Islet precursor cell (in vitro differentiated cells): ENCODE results near the gene WASL.
"Not testable (repeated sequence)": the region's sequence is repeated elsewhere in the genome, so short reads cannot be mapped to it uniquely, and the experiment has no call there.

Experiments
- DNase-seq: peaks from one replicate; pipeline ENCODE4 v3.0.0-alpha.2; 2018

WASL gene

DNA sequence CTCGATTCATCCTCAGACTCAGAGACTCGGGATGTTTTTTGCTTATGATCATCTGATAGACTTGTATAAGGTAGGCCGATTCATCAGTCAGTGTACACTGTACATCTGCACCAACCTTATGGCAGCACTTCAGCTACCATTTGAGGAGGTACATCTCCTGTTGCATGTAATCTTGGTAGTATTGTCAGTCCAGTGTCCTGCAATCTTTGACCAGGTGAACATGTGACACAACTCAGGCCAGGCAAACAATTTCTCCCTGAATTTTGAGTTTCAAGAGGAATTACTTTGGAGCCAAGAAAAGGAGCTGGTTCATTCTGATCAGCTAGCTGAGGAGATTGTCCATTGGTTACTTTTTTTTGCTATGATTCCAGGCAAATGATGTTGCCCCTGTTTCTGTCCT is 19.7 kb upstream of the WASL start:
- no peak for DNase-seq

GRCh38 chr7:123763191-123763661 is 14.4 kb upstream of the WASL start:
- no peak for DNase-seq

GRCh38 chr7:123761729-123762128 is 12.9 kb upstream of the WASL start:
- DNase-seq, result no peak

GRCh38 chr7:123757095-123757494 is 8.3 kb upstream of the WASL start:
- no peak for DNase-seq

DNA sequence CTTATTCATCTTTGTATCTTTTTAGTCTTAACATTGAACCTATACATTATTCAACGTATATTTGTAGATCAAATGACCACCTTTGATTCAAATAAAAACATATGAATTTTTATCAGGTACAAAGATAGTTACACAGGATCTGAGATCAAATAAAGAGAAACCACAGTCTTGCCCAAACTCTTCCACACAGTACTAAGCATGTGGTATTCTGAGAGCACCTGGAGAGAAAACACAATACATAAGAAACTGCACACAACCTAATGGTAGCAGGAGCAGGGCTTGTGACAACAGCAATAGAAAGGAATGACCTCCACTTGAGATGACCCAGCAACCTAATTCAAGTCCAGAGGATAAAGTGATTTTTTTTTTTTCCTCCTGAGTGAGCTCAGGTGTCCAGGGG is 6.5 kb upstream of the WASL start:
- DNase-seq, result no peak

DNA sequence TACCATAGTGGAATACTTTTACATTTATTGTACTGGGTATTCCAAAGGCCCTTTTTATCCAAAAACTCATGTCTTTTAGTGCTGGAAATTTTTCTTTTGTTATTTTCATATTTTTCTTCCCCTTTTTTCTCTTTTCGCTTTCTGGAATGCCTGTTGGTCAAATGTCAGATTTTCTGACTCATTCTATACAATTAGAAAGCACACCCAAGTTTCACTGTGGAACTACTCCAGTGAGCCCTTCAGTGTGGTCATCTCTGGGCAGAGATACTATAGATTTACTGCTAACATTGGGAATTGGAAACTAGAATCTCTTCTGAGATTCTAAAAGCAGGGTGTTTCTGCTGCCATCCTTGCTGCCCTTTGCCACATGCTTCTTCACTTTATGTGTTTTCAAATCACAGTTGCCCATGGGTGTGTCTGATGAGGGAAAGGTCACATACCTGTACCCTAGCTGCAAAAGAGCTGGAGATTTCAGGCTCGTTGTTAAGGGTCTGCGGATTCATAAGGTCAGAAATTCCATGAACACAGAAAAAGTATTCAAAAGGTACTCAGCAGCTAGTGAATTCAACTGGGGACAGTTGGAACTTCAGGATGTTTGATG is 5.6 kb upstream of the WASL start:
- DNase-seq, result no peak

DNA sequence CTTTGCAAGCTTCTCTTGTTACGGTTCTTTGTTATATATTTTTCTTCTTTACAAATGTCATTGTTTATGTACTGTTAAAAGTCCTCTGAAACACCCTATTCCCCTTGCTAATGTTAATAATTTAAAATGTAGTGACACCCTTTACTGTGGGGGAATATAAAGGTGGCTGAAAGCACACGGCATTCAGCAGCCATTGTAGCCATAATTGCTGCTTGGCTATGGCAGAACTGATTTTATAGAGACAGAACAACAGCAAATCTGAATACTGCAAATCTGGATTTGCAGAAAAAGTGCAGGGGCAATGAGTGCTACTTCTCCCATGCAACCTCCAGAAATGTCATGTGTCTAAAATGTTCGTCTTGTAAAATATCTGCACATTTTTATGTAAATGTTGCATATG is 3.7 kb upstream of the WASL start:
- no peak for DNase-seq

- DNase-seq, result no peak
Observed at GRCh38 chr7:123751821-123752220, 3.0 kb upstream of the WASL start.

DNA sequence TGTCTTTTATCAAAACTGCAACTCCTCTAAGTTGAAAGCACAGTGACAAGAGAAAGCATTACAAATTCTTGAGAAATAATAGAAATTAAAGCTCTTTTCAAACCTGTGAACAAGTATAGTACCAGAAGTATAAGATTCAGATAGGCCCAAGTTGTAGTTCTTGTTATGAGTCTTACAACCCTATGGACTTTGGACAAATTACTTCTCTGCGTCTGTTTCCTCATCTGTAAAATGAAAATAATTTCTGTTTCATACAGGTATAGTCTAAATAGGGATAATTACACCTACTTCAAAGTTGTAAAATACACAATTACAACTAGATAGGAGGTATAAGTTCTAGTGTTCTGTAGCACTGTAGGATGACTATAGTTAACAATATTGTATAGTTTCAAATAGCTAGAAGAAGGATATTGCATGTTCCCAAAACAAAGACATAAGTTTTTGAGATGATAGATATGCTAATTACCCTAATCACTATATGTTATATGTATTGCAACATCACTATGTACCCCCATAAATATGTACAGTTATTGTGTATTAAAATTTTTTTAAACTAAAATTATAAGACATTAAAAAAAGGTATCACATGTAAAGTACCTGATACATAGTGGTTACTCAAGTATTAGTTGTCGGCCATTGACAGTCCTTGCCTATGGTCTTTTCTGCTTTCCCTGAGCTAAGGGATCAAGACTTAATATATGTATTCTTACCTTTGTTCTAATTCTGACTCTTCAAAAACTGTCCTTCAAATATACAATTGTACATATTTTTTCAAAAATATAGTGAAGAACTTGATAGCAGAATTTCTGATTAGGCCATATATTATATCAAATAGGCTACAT is 1.8 kb upstream of the WASL start:
- DNase-seq, result no peak

- no peak for DNase-seq
Observed at GRCh38 chr7:123749537-123749857, 694 bp upstream of the WASL start.

DNA sequence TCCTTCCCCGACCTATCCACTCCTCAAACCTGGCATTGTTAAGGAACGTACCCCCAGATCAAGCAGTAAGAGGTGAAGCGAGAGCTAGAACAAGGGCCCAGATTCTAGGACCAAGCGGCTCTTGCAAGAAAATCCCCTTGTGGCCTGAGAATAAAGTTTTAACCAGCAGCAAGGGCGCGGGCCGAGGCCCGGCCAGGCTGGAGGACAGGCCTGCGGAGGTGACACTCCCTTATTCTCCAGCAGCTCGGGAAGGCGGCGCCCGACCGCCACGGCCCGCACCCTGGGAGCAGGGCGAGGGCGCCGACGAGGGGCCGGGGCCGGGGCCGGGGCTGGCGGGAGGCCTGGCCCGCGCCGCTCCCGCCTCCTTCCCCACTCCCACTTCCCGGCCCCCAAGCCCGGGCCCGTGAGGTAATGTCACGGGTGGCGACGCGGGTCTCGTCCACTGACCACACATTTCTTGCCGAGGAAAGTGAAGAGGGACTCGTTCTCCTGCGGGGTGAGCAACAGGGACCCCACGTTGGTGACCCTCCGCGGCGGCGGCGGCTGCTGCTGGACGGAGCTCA is 551 bp downstream of the WASL start:
- peak; percentile 74 for DNase-seq

DNA sequence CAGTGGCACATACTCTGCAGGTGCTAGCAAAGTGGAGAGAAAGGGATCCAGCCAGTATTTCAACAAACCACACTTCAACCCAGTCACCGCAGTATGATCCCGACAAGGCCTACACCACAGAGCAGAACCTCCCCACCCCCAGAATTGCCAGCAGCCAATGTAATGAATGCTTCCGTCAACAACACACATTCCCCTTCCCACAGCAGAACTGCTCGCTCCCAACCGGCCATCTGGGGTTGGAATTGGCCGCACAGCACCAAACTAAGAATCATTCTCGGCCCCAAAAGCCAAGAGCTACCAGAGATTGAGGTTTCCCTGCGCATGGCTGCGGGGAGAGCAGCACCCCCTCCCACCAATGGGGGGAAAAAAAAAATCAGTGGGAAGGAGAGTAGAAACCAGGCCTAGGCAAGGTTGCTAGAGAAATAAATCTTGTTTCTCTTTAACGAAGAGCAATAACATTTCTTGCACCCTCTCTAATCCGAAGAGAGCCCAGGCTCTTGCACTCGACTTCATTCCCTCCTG is 1.1 kb downstream of the WASL start:
- DNase-seq, result peak; percentile 95

DNA sequence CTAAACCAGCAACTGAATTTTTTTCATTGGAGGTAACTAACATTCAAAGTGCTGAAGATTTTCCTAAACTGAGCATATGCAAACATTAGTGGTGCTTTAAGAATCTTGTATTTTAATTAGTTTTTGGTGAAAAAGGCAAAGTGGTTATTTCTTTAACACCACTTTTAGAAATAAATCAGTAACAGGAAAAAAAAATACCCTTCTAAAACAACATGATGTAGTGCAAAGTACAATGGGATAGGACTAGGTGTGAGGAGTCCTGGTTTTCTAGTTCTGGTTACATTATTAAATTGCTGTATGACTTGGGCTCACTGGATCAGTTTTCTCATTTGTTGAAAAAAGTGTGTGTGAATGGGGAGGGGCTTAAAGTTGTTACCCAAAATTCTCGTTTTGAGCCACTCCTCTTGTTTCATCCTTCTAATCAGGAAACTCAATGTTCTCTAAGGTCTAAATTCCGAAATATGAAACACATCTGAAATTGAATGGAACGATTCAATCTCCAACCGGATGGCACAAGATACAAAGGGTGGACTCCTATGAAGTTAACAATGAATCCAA is 1.8 kb downstream of the WASL start:
- DNase-seq, result no peak

DNA sequence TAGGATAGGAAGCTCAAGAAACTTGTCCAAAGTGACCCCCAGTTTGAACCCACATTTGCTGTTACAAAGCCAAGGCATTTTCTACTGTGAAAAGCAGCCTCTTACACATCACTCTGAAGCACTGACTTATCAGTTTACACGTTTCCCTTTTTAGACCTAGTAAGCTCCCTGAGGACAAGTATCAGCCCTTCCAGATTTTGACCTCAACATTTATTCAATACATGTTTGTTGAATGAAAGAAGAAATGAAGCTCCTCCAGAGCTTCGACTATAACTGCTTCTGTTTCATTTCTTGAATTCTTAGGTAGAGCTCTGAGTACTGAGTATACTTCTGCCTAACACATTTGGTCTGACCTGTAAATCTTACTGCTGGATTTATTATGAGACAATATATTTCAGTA is 2.7 kb downstream of the WASL start:
- DNase-seq, result no peak

DNA sequence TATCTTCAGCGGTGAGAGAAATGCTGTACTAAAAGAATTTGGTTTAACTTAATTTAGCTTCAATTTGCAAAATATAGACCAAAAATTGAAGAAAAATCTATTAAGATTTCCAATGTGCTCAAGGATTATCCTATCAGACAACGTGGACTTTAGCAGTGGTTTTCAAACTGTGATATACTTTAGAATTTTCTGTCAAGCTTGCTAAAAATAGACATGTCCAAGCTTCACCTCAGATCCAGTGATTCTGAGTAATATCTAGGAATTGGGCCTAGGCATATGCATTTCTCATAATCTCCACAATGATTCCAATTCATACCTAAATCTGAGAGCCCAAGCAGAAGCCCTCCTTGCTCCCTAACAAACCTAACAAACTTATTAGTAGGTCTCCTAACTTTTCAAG is 3.4 kb downstream of the WASL start:
- no peak for DNase-seq

DNA sequence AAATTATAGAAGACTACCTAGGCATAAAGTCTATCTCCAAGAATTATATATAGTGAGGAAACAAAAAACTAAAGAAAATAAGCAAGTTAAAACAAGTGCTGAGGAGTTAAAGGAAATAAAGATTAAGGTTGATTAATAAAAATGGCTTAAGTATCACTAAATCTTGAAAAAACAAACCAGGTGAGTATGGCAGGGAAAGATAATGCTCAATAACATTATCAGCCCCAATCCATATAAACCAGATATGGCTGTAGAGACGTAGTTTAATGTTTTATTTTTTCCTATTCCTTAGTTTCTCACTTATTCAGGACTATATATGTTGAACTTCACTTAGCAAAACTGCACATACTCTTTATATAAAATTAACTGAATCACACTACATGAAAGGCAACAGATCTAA is 4.4 kb downstream of the WASL start:
- DNase-seq, result no peak

- DNase-seq, result no peak
Observed at GRCh38 chr7:123741940-123742339, 6.9 kb downstream of the WASL start.

GRCh38 chr7:123738808-123739207 is 10.0 kb downstream of the WASL start:
- DNase-seq, result no peak

- no peak for DNase-seq
Observed at GRCh38 chr7:123738356-123738755, 10.4 kb downstream of the WASL start.

DNA sequence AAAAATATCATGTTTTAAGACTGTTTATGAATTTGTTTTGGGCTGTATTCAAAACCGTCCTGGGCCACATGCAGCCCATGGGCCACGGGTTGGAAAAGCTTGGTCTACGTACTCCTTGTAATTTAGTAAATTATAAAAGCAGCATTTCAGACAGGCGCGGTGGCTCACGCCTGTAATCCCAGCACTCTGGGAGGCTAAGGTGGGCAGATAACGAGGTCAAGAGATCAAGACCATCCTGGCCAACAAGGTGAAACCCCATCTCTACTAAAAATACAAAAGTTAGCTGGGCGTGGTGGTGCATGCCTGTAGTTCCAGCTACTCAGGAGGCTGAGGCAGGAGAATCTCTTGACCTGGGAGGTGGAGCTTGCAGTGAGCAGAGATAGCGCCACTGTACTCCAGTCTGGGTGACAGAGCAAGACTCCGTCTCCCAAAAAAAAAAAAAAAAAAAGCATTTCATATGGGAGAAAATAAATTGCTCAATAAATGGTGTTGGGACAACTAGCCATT is 11.6 kb downstream of the WASL start:
- DNase-seq, result not testable (repeated sequence)

DNA sequence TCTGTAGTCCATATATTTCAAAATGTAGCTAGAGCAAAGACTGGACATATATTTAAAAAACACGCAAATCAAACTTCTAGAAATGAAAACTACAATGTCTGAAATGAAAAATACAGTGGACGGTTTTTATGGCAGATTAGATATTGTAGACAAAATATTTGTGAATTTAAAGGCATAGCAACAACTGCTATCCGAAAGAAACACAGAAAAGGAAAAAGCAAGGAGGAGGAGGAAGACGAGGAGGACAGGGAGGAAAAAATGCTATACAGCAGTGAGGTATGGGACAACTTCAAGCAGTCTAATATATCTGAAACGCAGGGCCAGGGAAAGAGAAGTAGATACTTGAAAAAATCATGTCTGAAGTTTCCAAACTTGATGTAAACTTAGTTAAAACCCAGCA is 13.3 kb downstream of the WASL start:
- no peak for DNase-seq

DNA sequence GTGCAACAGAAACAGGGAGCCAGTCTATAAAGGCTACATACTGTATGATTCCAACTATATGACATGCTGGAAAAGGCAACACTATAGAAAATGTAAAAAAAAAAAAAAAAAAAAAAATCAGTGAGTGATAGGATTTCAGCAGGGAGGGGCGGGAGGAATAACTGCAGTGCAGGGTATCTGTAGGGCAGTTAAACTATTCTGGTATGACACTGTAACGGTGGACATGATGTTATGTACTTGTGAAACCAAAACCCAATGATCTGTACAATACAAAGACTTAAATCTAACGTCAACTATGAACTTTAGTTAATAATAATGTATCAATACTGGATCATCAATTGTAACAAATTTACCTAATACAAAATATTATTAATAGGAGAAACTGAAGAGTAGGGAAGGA is 14.3 kb downstream of the WASL start:
- DNase-seq, result no peak

DNA sequence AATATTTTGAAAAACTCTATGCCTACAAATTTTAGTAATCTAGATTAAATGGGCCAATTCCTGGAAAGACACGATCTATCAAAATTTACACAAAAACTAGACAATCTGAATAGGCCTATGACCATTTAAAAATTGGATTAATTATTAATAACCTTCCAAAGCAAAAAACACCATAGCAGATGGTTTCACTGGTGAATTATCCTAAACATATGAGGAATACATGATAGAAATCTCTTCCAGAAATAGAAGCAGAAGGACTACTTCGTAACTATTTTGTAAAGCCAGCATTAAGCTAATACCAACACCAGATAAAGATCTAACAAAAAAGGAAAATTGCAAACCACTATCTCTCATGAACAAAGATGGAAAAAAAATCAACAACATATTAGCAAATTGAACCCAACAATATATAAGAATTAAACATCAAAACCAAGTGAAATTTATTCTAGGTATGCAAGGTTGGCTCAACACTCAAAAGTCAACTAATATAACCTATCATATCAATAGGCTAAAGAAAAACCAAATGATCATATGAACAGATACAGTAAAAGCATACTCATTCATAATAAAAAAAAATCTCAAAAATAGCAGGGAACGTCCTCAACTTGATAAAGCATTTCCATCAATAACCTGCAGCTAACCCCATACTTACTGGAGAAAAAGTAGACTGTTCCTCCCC is 16.3 kb downstream of the WASL start:
- no peak for DNase-seq
